Liver (tissue), 3 donors: Measurements from ENCODE around the gene ZACN.

Source experiments
- CTCF ChIP-seq: fragments of 150-350 bp; IDR thresholded peaks from 2 replicates; pipeline ENCODE4 v1.5.1; 2017; ENCODE audit warnings: improper control_type of control experiment, low read depth, low read length; ENCODE audit not compliant: missing input control
- FOXA1 ChIP-seq: IDR thresholded peaks from 2 replicates; pipeline ENCODE4 v1.6.1; 2016; ENCODE audit warnings: antibody characterized with exemption
- JUND ChIP-seq, 2 donors: IDR thresholded peaks; 2 replicates each; pipeline ENCODE4 v1.6.1; 2016; ENCODE audit warnings: antibody characterized with exemption in 2 of 2
- MAX ChIP-seq: IDR thresholded peaks from 2 replicates; pipeline ENCODE4 v1.6.1; 2016; ENCODE audit warnings: antibody characterized with exemption
- RAD21 ChIP-seq, 2 donors: IDR thresholded peaks; 2 replicates each; pipeline ENCODE4 v1.6.1; 2016; ENCODE audit warnings: antibody characterized with exemption in 2 of 2, mild to moderate bottlenecking in 2 of 2
- REST ChIP-seq: IDR thresholded peaks from 2 replicates; pipeline ENCODE4 v1.6.1; 2016; ENCODE audit warnings: antibody characterized with exemption, mild to moderate bottlenecking
- RXRA ChIP-seq, 2 donors: IDR thresholded peaks; 2 replicates each; pipeline ENCODE4 v1.6.1; 2017 to 2018; ENCODE audit warnings: antibody characterized with exemption in 2 of 2, mild to moderate bottlenecking in 1 of 2
- YY1 ChIP-seq: IDR thresholded peaks from 2 replicates; pipeline ENCODE4 v1.6.1; 2016; ENCODE audit warnings: antibody characterized with exemption, mild to moderate bottlenecking
- donor health status: healthy.
- donor health status: healthy.

GRCh38 chr17:76123749-76124581 is 45.0 kb downstream of the ZACN start:
- TF ChIP-seq CTCF: no peak
- TF ChIP-seq RAD21 (IDR thresholded peaks at IDR 0.05): no peak
- no peak for TF ChIP-seq RXRA (IDR thresholded peaks at IDR 0.05)
- no peak for TF ChIP-seq JUND (IDR thresholded peaks at IDR 0.05)
- no peak for TF ChIP-seq YY1
- no peak for TF ChIP-seq FOXA1
- no peak for TF ChIP-seq MAX
- TF ChIP-seq REST: no peak
